PC-9 (cell line): Measurements from ENCODE around the gene CTNND2. TPM values are rescaled to one million over a fixed set of nuclear protein-coding genes. Genes with fewer than 3 reads are reported as not detected.

ENCODE experiments used
- BruUV-seq: library from RNA; stranded (reverse); fragments of 400-500 nt; replicated peaks from 2 replicates; lab custom pipeline; 2021; lab: Mats Ljungman, UMichigan
- CTCF ChIA-PET: fragments of 300-600 bp; sonication (Branson Sonifier 250); formaldehyde crosslinking; loops from one replicate; lab custom pipeline; 2022; ENCODE audit warnings: antibody characterized with exemption; lab: Charles Lee
- POLR2A ChIA-PET: fragments of 300-600 bp; sonication (Branson Sonifier 250); formaldehyde crosslinking; loops from one replicate; lab custom pipeline; 2022; ENCODE audit warnings: antibody characterized with exemption; ENCODE audit not compliant: unreplicated experiment; lab: Charles Lee
- DNase-seq, 2 experiments: peaks; one replicate each; pipeline versions ENCODE4 v3.0.0 to v3.0.0-alpha.2; 2015 to 2022; ENCODE audit warnings: mixed read lengths in 1 of 2
- H2AFZ ChIP-seq: fragments of 200-600 bp; sonication (generic); 2 replicates; pipeline ENCODE4 v1.8.1; 2017; ENCODE audit warnings: antibody characterized with exemption
- H3F3A ChIP-seq: fragments of 200-600 bp; sonication (generic); 2 replicates; pipeline ENCODE4 v1.8.1; 2017; ENCODE audit warnings: antibody characterized with exemption, mild to moderate bottlenecking, low read depth; ENCODE audit not compliant: insufficient read depth
- H3K27ac ChIP-seq: fragments of 200-600 bp; sonication (generic); 2 replicates; pipeline ENCODE4 v1.6.1; 2016; ENCODE audit warnings: mixed run types
- H3K27me3 ChIP-seq: fragments of 200-600 bp; sonication (generic); 2 replicates; pipeline ENCODE4 v1.6.1; 2016; ENCODE audit warnings: low read depth, mixed run types; ENCODE audit not compliant: insufficient read depth
- H3K36me3 ChIP-seq: fragments of 200-600 bp; sonication (generic); 2 replicates; pipeline ENCODE4 v1.6.1; 2016; ENCODE audit warnings: low read depth, mixed run types
- H3K4me1 ChIP-seq: fragments of 200-600 bp; sonication (generic); replicated peaks from 2 replicates; pipeline ENCODE4 v1.6.1; 2016; ENCODE audit warnings: mixed run types; ENCODE audit not compliant: insufficient read depth
- H3K4me2 ChIP-seq: fragments of 200-600 bp; sonication (generic); 2 replicates; pipeline ENCODE4 v1.6.1; 2017; ENCODE audit warnings: mixed run types
- H3K4me3 ChIP-seq: fragments of 200-600 bp; sonication (generic); 2 replicates; pipeline ENCODE4 v1.6.1; 2016; ENCODE audit warnings: mixed run types
- H3K79me2 ChIP-seq: fragments of 200-600 bp; sonication (generic); 2 replicates; pipeline ENCODE4 v1.6.1; 2017; ENCODE audit warnings: low read depth, mixed run types
- H3K9me2 ChIP-seq: fragments of 200-600 bp; sonication (generic); 2 replicates; pipeline ENCODE4 v1.8.1; 2017; ENCODE audit warnings: mild to moderate bottlenecking; ENCODE audit not compliant: insufficient read depth
- H3K9me3 ChIP-seq: fragments of 200-600 bp; sonication (generic); 2 replicates; pipeline ENCODE4 v1.8.1; 2016; ENCODE audit warnings: low read depth; ENCODE audit not compliant: insufficient read depth
- H4K20me1 ChIP-seq: fragments of 200-600 bp; sonication (generic); 2 replicates; pipeline ENCODE4 v1.8.1; 2017; ENCODE audit not compliant: insufficient read depth
- CTCF ChIP-seq: fragments of 200-600 bp; sonication (generic); conservative IDR thresholded peaks from 2 replicates; pipeline ENCODE4 v1.6.1; 2017; ENCODE audit warnings: mixed run types, antibody characterized with exemption, mild to moderate bottlenecking, moderate library complexity
- EZH2 ChIP-seq: fragments of 200-600 bp; sonication (generic); IDR thresholded peaks from 2 replicates; pipeline ENCODE4 v1.8.0; 2017; ENCODE audit warnings: antibody characterized with exemption, low read depth
- intact Hi-C: fragments of 100-400 bp; cut with micrococcal nuclease; formaldehyde crosslinking; loops from one replicate; pipeline ENCODE4 v1.10.0; 2022; ENCODE audit not compliant: unreplicated experiment
- total RNA-seq: library from RNA; stranded (reverse); gene quantifications from 2 replicates; pipeline ENCODE4 v1.2.3, GENCODE V29; 2021

CTNND2 gene
- total RNA-seq, 1 experiment from 2014 or later: not detected

GRCh38 chr5:11483630-11484029, 420.6 kb downstream of the CTNND2 start:
- POLR2A ChIA-PET: no interaction called here
- H3K27me3 ChIP-seq: peaks cover 20% of the 10 kb centered on the region
- no peak overlapping the region for H3K4me3 ChIP-seq
- H3K4me1 ChIP-seq: no peaks in the 10 kb centered on the region
- no peak overlapping the region for H3K4me2 ChIP-seq
- no peaks in the 10 kb centered on the region for H4K20me1 ChIP-seq
- no peaks in the 10 kb centered on the region for H3K79me2 ChIP-seq
- DNase-seq: no peak
- H3K27ac ChIP-seq: no peak overlapping the region
- no peaks in the 10 kb centered on the region for H3K9me2 ChIP-seq
- H3K36me3 ChIP-seq: no peaks in the 10 kb centered on the region
- H3F3A ChIP-seq: no peaks in the 10 kb centered on the region
- no peak for TF ChIP-seq CTCF
- no peak for TF ChIP-seq EZH2
- BruUV-seq: no TSS peak
- intact Hi-C loops: loop anchor here (2.0 kb wide), 1 partner anchor 1293 kb away; no protein-coding TSS in a partner anchor
- peaks cover 3% of the 10 kb centered on the region; the same call in 1 of the 2 replicates for H3K9me3 ChIP-seq
- CTCF ChIA-PET: no interaction called here
- H2AFZ ChIP-seq: no peak overlapping the region

- TF ChIP-seq EZH2: no peak
- TF ChIP-seq CTCF: no peak
- DNase-seq: no peak
Observed at GRCh38 chr5:11482011-11482410, 422.2 kb downstream of the CTNND2 start.

GRCh38 chr5:11477786-11478185, 426.5 kb downstream of the CTNND2 start:
- DNase-seq: no peak
- Histone ChIP-seq H3K27me3 (peaks cover 17% of the 10 kb centered on the region; the same call in 1 of the 2 replicates), H3K4me1 (no peaks in the 10 kb centered on the region), H3K9me3 (no peaks in the 10 kb centered on the region), H3K79me2 (no peaks in the 10 kb centered on the region), H3F3A (no peaks in the 10 kb centered on the region), H3K4me3 (no peak overlapping the region), H3K27ac (no peak overlapping the region), H4K20me1 (no peaks in the 10 kb centered on the region), H2AFZ (no peak overlapping the region), H3K4me2 (no peak overlapping the region), H3K9me2 (no peaks in the 10 kb centered on the region; the same call in 1 of the 2 replicates), H3K36me3 (no peaks in the 10 kb centered on the region)
- TF ChIP-seq CTCF (no peak), EZH2 (no peak)
- intact Hi-C loops: no loop called here
- CTCF ChIA-PET: no interaction called here
- POLR2A ChIA-PET: no interaction called here
- no TSS peak for BruUV-seq

More at GRCh38 chr5:11482011-11482410, 422.2 kb downstream of the CTNND2 start:
- no peaks in the 10 kb centered on the region for H3F3A ChIP-seq
- H3K27ac ChIP-seq: no peak overlapping the region
- no peaks in the 10 kb centered on the region for H4K20me1 ChIP-seq
- no peaks in the 10 kb centered on the region for H3K9me3 ChIP-seq
- POLR2A ChIA-PET: no interaction called here
- no peaks in the 10 kb centered on the region for H3K9me2 ChIP-seq
- no peak overlapping the region for H3K4me2 ChIP-seq
- CTCF ChIA-PET: no interaction called here
- peaks cover 14% of the 10 kb centered on the region; the same call in 1 of the 2 replicates for H3K27me3 ChIP-seq
- BruUV-seq: no TSS peak
- intact Hi-C loops: no loop called here
- H2AFZ ChIP-seq: no peak overlapping the region
- no peaks in the 10 kb centered on the region for H3K36me3 ChIP-seq
- no peak overlapping the region for H3K4me3 ChIP-seq
- no peaks in the 10 kb centered on the region for H3K79me2 ChIP-seq
- H3K4me1 ChIP-seq: no peaks in the 10 kb centered on the region
